ENCODE data around the gene PCDHGB5. TPM values are rescaled to one million over a fixed set of nuclear protein-coding genes. Genes with fewer than 3 reads are reported as not detected.
"Not testable (repeated sequence)": the region's sequence is repeated elsewhere in the genome, so short reads cannot be mapped to it uniquely, and the experiment has no call there.

The PCDHGB5 gene
- 0.43 and 0.47 TPM in 2 replicates for total RNA-seq

GRCh38 chr5:141397756-141398551 lies at the start of gene PCDHGB5:
Gene PCDHGB5 (plus strand): TSS chr5:141397947. CDS start chr5:141398128, 181 bp downstream.
- Mint-ChIP-seq H3K27me3 (peaks cover 23% of the 10 kb centered on the region), H3K9me3 (peaks cover 27% of the 10 kb centered on the region), H3K4me3 (peak within 1 kb of the TSS; percentile 63)
- H3K4me1 Mint-ChIP-seq; H3K36me3 Mint-ChIP-seq (ENCODE audit: low read depth); H3K27ac Mint-ChIP-seq; intact Hi-C loops (cut with micrococcal nuclease): not testable (repeated sequence)
- DNase-seq = peak; percentile 83

- intact Hi-C loops (cut with micrococcal nuclease) = no loop called here
- H3K27me3 Mint-ChIP-seq = peaks cover 12% of the 10 kb centered on the region
- H3K36me3 Mint-ChIP-seq (ENCODE audit: low read depth) = no peaks in the 10 kb centered on the region
- H3K9me3 Mint-ChIP-seq = peaks cover 24% of the 10 kb centered on the region
- peaks cover 3% of the 10 kb centered on the region for H3K4me1 Mint-ChIP-seq
- peak within 1 kb of the TSS; percentile 73 for H3K4me3 Mint-ChIP-seq
- no peak within 1 kb of the TSS for H3K27ac Mint-ChIP-seq
- DNase-seq = peak; percentile 82
These were observed 47.7 kb upstream of the PCDHGB5 start, which contains the start of gene PCDHGB1 for GRCh38 chr5:141349917-141350619. Gene PCDHGB1 (plus strand): TSS chr5:141350099. CDS start chr5:141350261, 162 bp downstream.

GRCh38 chr5:141351591-141351990 lies 46.2 kb upstream of the PCDHGB5 start:
- Mint-ChIP-seq H3K9me3 (peaks cover 30% of the 10 kb centered on the region), H3K27ac (no peak overlapping the region), H3K27me3 (peaks cover 15% of the 10 kb centered on the region), H3K4me3 (no peak overlapping the region), H3K36me3 (ENCODE audit: low read depth) (no peaks in the 10 kb centered on the region), H3K4me1 (peaks cover 3% of the 10 kb centered on the region)
- intact Hi-C loops (cut with micrococcal nuclease) = no loop called here
- DNase-seq = peak; percentile 50

GRCh38 chr5:141354900-141355469 lies 42.8 kb upstream of the PCDHGB5 start, which contains the start of gene PCDHGA4:
Gene PCDHGA4 (plus strand): TSS chr5:141355021. CDS start chr5:141355108, 87 bp downstream.
- H3K36me3 Mint-ChIP-seq (ENCODE audit: low read depth) = no peaks in the 10 kb centered on the region
- intact Hi-C loops (cut with micrococcal nuclease) = loop anchor here (5.0 kb wide), 2 partner anchors 157 to 202 kb away; no protein-coding TSS in a partner anchor

GRCh38 chr5:141355641-141356040 lies 42.1 kb upstream of the PCDHGB5 start:
- Mint-ChIP-seq H3K4me3 (no peak overlapping the region), H3K9me3 (peaks cover 24% of the 10 kb centered on the region), H3K27me3 (peaks cover 18% of the 10 kb centered on the region), H3K4me1 (no peaks in the 10 kb centered on the region), H3K36me3 (ENCODE audit: low read depth) (no peaks in the 10 kb centered on the region), H3K27ac (no peak overlapping the region)
- DNase-seq = peak; percentile 49
- intact Hi-C loops (cut with micrococcal nuclease) = loop anchor here (5.0 kb wide), 2 partner anchors 157 to 202 kb away; no protein-coding TSS in a partner anchor

More at GRCh38 chr5:141354900-141355469, 42.8 kb upstream of the PCDHGB5 start, which contains the start of gene PCDHGA4:
- Mint-ChIP-seq H3K4me3 (peak within 1 kb of the TSS; percentile 39), H3K27ac (no peak within 1 kb of the TSS), H3K27me3 (peaks cover 17% of the 10 kb centered on the region), H3K4me1 (no peaks in the 10 kb centered on the region), H3K9me3 (peaks cover 25% of the 10 kb centered on the region)
- DNase-seq = peak; percentile 61

- Mint-ChIP-seq H3K4me3 (no peak overlapping the region), H3K36me3 (ENCODE audit: low read depth) (peaks cover under 1% of the 10 kb centered on the region), H3K9me3 (peaks cover 25% of the 10 kb centered on the region), H3K27me3 (peaks cover 22% of the 10 kb centered on the region), H3K4me1 (no peaks in the 10 kb centered on the region), H3K27ac (no peak overlapping the region)
- DNase-seq = no peak
- intact Hi-C loops (cut with micrococcal nuclease) = loop anchor here (5.0 kb wide), 2 partner anchors 156 to 201 kb away; no protein-coding TSS in a partner anchor
These were observed 41.6 kb upstream of the PCDHGB5 start for GRCh38 chr5:141356133-141356532.

- H3K27me3 Mint-ChIP-seq = peaks cover 24% of the 10 kb centered on the region
- peaks cover 2% of the 10 kb centered on the region for H3K36me3 Mint-ChIP-seq (ENCODE audit: low read depth)
- H3K4me3 Mint-ChIP-seq = no peak overlapping the region
- no peak overlapping the region for H3K27ac Mint-ChIP-seq
- intact Hi-C loops (cut with micrococcal nuclease) = loop anchor here (5.0 kb wide), 2 partner anchors 155 to 200 kb away; no protein-coding TSS in a partner anchor
- H3K9me3 Mint-ChIP-seq = peaks cover 25% of the 10 kb centered on the region
- H3K4me1 Mint-ChIP-seq = no peaks in the 10 kb centered on the region
- DNase-seq = no peak
These were observed 40.8 kb upstream of the PCDHGB5 start for GRCh38 chr5:141356950-141357349.

GRCh38 chr5:141359790-141360426 lies 37.8 kb upstream of the PCDHGB5 start, which contains the start of gene PCDHGB2:
Gene PCDHGB2 (plus strand): TSS chr5:141359994. CDS start chr5:141360136, 142 bp downstream.
- Mint-ChIP-seq H3K4me1 (no peaks in the 10 kb centered on the region), H3K27ac (peak within 1 kb of the TSS; percentile 18), H3K4me3 (peak within 1 kb of the TSS; percentile 80), H3K36me3 (ENCODE audit: low read depth) (peaks cover 9% of the 10 kb centered on the region), H3K27me3 (peaks cover 32% of the 10 kb centered on the region), H3K9me3 (peaks cover 27% of the 10 kb centered on the region)
- intact Hi-C loops (cut with micrococcal nuclease) = loop anchor here (5.0 kb wide), 3 partner anchors 52 to 197 kb away; partner anchors contain the start of gene PCDHGA10
- peak; percentile 73 for DNase-seq

GRCh38 chr5:141360685-141361084 lies 37.1 kb upstream of the PCDHGB5 start:
- peak; percentile 51 for DNase-seq
- Mint-ChIP-seq H3K27ac (no peak overlapping the region), H3K36me3 (ENCODE audit: low read depth) (peaks cover 13% of the 10 kb centered on the region), H3K4me3 (peak overlapping the region; percentile 3), H3K9me3 (peaks cover 31% of the 10 kb centered on the region), H3K4me1 (no peaks in the 10 kb centered on the region), H3K27me3 (peaks cover 32% of the 10 kb centered on the region)
- intact Hi-C loops (cut with micrococcal nuclease) = loop anchor here (5.0 kb wide), 1 partner anchor 52 kb away; the partner anchor contains the start of gene PCDHGA10

- peaks cover 28% of the 10 kb centered on the region for H3K27me3 Mint-ChIP-seq
- intact Hi-C loops (cut with micrococcal nuclease) = loop anchor here (5.0 kb wide), 1 partner anchor 50 kb away; the partner anchor contains the start of gene PCDHGA10
- no peaks in the 10 kb centered on the region for H3K4me1 Mint-ChIP-seq
- H3K4me3 Mint-ChIP-seq = no peak overlapping the region
- peaks cover 24% of the 10 kb centered on the region for H3K9me3 Mint-ChIP-seq
- H3K27ac Mint-ChIP-seq = no peak overlapping the region
- DNase-seq = no peak
- peaks cover 13% of the 10 kb centered on the region for H3K36me3 Mint-ChIP-seq (ENCODE audit: low read depth)
These were observed 35.0 kb upstream of the PCDHGB5 start for GRCh38 chr5:141362719-141363118.

- peaks cover 28% of the 10 kb centered on the region for H3K27me3 Mint-ChIP-seq
These were observed 33.6 kb upstream of the PCDHGB5 start, which contains the start of gene PCDHGA5 for GRCh38 chr5:141363952-141364660. Gene PCDHGA5 (plus strand): TSS chr5:141364162. CDS start chr5:141364331, 169 bp downstream.

More at GRCh38 chr5:141363952-141364660, 33.6 kb upstream of the PCDHGB5 start, which contains the start of gene PCDHGA5:
- peaks cover 13% of the 10 kb centered on the region for H3K36me3 Mint-ChIP-seq (ENCODE audit: low read depth)
- DNase-seq = peak; percentile 45
- no peaks in the 10 kb centered on the region for H3K4me1 Mint-ChIP-seq
- intact Hi-C loops (cut with micrococcal nuclease) = loop anchor here (5.0 kb wide), 1 partner anchor 48 kb away; the partner anchor contains the start of gene PCDHGA10
- no peak within 1 kb of the TSS for H3K4me3 Mint-ChIP-seq
- H3K27ac Mint-ChIP-seq = no peak within 1 kb of the TSS
- peaks cover 24% of the 10 kb centered on the region for H3K9me3 Mint-ChIP-seq
